ENCODE results near the gene ANKRD13B. TPM values are rescaled to one million over a fixed set of nuclear protein-coding genes. Genes with fewer than 3 reads are reported as not detected.

The ANKRD13B gene
- total RNA-seq, 2 experiments from 2014 or later = 11.3 to 13.6 TPM

DNA sequence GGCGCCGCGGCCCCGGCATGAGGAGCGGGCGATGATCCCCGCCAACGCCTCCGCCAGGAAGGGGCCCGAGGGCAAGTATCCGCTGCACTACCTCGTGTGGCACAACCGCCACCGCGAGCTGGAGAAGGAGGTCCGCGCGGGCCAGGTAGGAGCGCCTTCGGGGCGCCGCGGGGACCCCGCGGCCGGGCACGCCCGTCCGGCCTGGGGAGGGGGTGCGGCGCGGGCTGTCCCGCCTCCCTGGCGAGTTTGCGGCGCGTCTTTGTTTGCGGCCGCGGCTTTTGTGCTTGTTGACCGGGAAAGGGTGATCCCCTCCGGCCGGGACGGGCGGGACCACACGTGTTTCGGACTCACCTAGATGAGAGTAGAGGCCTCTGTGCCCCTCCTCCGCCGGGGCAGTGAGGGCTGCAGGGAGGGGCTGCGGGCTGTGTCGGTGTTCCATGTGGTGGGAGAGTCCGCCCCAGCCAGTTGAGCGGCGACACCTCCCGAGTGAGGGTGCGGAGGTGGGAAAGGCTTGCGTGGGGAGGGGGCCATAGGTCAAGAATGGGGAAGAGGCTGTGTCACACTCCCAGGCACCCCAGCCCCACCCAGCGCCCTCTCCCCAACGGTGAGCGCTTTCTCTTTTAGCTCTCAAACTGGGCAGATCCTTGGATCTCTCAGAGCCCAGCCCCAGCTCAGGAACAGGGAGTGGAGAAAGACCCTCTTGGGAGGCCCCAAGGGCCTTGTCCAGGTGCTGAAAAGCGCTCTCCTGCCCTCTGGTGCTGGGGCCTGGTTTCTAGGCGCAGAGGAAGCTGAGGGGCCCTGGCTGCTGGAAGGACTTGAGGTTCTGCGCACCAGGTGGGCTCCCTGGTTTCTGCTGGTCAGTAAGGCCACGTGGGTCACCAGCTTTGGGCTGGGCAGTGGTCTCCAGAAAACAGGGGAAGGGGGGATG is 923 bp downstream of the ANKRD13B start:
- Mint-ChIP-seq H3K4me3 (peak overlapping the region; percentile 70), H3K9me3 (no peaks in the 10 kb centered on the region), H3K27me3 (no peaks in the 10 kb centered on the region), H3K27ac (no peak overlapping the region), H3K36me3 (ENCODE audit: low read depth) (no peaks in the 10 kb centered on the region), H3K4me1 (peaks cover 41% of the 10 kb centered on the region)
- ChIA-PET POLR2A (interaction anchor here (0.8 to 4.5 kb wide), 7 partner anchors 14 to 337 kb away, joined by 3 to 89 read pairs (median 5); partner anchors contain the start of genes ABHD15, CORO6 and TP53I13), CTCF (interaction anchor here (0.6 to 4.8 kb wide), 8 partner anchors 13 to 738 kb away, joined by 3 to 75 read pairs (median 4); no protein-coding TSS in a partner anchor)
- no peak for DNase-seq

DNA sequence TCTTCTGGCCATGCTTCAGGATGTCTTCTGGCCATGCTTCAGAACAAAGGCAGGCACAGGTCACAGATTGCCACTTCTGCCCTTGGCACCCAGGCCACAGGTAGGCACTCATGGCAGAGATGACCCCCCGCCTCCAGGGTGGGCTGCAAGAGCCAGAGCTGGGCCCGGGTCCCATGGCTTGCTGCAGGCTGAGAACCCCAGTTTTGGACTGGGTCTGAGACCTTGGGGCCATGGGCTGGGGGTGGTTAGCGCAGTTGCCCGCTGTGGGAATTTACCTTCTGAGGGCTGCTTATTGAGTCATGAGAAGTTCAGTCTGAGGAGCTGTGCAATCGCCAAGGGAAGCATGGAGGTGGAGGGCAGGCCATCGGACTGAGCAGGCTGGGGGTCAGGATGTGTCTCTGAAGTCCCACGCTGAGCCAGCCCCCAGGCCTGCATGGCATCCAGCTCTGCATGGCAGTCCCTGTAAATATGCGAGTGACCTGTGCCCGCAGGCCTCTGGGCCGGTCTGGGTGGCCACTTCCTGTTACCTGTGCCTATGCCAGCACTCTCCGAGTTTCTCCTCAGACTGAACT is 1.7 kb downstream of the ANKRD13B start:
- no peaks in the 10 kb centered on the region for H3K9me3 Mint-ChIP-seq
- H3K27me3 Mint-ChIP-seq = no peaks in the 10 kb centered on the region
- H3K27ac Mint-ChIP-seq = no peak overlapping the region
- no peaks in the 10 kb centered on the region for H3K36me3 Mint-ChIP-seq (ENCODE audit: low read depth)
- H3K4me3 Mint-ChIP-seq = peak overlapping the region; percentile 70
- peaks cover 43% of the 10 kb centered on the region for H3K4me1 Mint-ChIP-seq
- DNase-seq = no peak
- CTCF ChIA-PET = interaction anchor here (0.6 to 4.8 kb wide), 6 partner anchors 14 to 737 kb away, joined by 3 to 75 read pairs (median 4); no protein-coding TSS in a partner anchor
- POLR2A ChIA-PET = interaction anchor here (0.8 to 4.5 kb wide), 5 partner anchors 13 to 112 kb away, joined by 3 to 89 read pairs (median 3); partner anchors contain the start of genes ABHD15, CORO6 and TP53I13

DNA sequence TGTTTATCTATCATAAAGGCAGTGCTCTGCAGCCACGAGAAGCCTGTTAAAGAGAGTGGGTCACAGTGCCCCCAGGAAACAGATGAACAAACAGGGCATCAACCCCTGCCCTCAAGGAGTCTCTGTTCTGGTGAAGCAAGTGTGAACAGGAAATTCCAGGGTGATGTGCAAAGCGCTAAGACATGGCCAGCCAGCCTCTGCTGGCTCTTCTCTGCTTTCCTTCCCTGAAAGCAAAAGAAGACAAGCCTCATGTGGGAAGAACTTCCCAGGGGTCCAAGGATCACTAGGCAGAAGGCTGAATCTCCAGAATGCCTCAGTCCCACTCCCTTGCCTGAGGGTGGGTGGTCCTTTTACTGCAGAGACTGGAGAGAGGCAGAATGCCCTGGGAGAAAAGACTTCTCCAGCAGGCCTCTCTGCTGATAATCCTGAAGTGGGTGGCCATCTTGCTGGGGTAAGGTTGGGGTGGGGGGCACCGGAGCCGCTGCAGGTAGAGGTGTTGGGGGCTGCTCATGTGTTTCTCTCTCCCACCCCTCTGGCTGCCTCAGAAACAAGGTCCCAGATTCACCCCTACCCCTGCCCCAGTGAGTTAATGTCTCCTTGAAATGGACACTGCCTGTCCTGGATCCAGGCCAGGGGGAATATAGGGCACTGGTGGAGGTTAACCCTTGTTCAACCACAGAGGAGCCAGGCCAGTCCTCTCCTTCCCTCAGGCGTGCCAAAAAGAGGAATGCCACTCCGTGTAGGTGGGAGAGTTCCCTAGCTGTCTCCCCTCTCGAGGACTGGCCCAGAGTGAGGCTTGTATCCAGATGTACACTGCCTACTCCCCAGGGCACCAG is 2.4 kb downstream of the ANKRD13B start:
- ChIA-PET CTCF (interaction anchor here (1.0 to 4.8 kb wide), 4 partner anchors 14 to 21 kb away, joined by 3 to 75 read pairs (median 6); no protein-coding TSS in a partner anchor), POLR2A (interaction anchor here (1.2 to 1.3 kb wide), 2 partner anchors 12 kb away, joined by 3 read pairs; no protein-coding TSS in a partner anchor)
- Mint-ChIP-seq H3K4me3 (peak overlapping the region; percentile 70), H3K36me3 (ENCODE audit: low read depth) (no peaks in the 10 kb centered on the region), H3K4me1 (peaks cover 37% of the 10 kb centered on the region), H3K27ac (no peak overlapping the region), H3K27me3 (no peaks in the 10 kb centered on the region), H3K9me3 (no peaks in the 10 kb centered on the region)
- no peak for DNase-seq

DNA sequence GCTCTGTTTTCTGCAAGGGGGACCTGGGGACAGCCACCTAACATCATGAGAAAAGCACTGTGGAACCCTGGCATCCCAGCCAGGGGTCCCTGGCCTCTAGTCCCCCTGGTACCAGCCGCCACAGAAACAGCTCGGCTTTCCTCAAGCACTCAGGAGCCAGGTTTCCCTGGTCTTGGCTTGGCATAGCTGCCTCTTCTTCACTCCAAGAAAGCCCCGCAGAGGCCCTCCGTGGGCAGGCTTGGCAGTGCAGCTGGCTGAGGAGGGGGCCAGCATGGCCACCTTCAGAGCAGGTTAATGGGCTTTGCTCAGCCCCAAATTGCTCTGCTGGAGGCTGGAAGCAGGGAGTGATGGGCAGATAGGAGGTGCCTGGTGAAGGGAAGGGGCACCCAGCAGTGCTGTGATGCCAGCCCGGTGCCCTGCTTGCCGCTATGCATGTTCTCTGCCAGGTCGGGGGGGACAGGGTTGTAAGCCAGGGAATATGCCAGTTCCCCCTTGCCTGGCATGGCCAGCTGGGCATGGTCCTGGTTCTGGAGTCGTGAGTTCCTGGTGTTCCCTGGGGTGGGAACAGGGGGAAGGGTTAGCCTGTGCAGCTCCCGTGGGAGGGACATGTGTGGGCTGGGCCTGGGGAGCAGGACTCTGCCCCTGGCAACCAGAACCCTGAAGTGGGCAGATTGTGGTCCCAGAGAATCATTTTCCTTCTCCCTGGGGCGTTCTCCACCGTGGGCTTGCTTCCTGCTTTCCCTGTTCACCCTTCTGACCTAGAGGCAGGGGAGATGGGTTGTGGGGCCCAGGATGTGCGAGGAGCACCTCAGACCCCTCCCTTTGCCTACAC is 3.2 kb downstream of the ANKRD13B start:
- H3K4me3 Mint-ChIP-seq = no peak overlapping the region
- no peak for DNase-seq
- no peaks in the 10 kb centered on the region for H3K36me3 Mint-ChIP-seq (ENCODE audit: low read depth)
- H3K27me3 Mint-ChIP-seq = no peaks in the 10 kb centered on the region
- ChIA-PET CTCF (interaction anchor here (0.5 to 1.8 kb wide), 2 partner anchors 17 to 355 kb away, joined by 3 to 7 read pairs; no protein-coding TSS in a partner anchor), POLR2A (interaction anchor here (1.3 kb wide), 1 partner anchor 11 kb away, joined by 3 read pairs; no protein-coding TSS in a partner anchor)
- H3K4me1 Mint-ChIP-seq = peaks cover 29% of the 10 kb centered on the region
- no peak overlapping the region for H3K27ac Mint-ChIP-seq
- no peaks in the 10 kb centered on the region for H3K9me3 Mint-ChIP-seq

DNA sequence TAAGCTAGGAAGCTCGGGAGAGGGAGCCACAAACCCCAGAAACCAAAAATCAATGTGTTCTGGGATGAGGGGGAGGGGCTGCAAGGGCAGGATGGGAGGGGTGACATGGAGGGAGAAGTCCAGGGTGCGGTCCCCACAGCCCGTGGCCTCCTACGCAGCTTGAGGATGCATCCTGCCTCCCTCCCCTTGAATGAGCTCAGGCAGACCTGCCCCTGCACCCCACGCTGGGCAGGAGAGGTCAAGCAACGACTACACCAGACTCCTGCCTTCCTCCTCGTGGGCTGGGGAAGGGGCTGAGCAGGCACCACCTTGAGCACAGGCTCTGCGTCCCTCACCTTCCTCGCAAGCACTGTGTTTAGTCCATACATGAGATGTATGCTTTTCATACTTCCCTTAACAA is 3.9 kb downstream of the ANKRD13B start:
- no peak overlapping the region for H3K4me3 Mint-ChIP-seq
- no peaks in the 10 kb centered on the region for H3K36me3 Mint-ChIP-seq (ENCODE audit: low read depth)
- CTCF ChIA-PET = interaction anchor here (0.5 to 1.8 kb wide), 4 partner anchors 16 to 355 kb away, joined by 3 to 7 read pairs (median 3); no protein-coding TSS in a partner anchor
- POLR2A ChIA-PET = interaction anchor here (1.0 to 1.3 kb wide), 2 partner anchors 10 to 29 kb away, joined by 3 read pairs; no protein-coding TSS in a partner anchor
- no peaks in the 10 kb centered on the region for H3K27me3 Mint-ChIP-seq
- H3K4me1 Mint-ChIP-seq = peaks cover 22% of the 10 kb centered on the region
- no peak overlapping the region for H3K27ac Mint-ChIP-seq
- no peak for DNase-seq
- H3K9me3 Mint-ChIP-seq = no peaks in the 10 kb centered on the region

DNA sequence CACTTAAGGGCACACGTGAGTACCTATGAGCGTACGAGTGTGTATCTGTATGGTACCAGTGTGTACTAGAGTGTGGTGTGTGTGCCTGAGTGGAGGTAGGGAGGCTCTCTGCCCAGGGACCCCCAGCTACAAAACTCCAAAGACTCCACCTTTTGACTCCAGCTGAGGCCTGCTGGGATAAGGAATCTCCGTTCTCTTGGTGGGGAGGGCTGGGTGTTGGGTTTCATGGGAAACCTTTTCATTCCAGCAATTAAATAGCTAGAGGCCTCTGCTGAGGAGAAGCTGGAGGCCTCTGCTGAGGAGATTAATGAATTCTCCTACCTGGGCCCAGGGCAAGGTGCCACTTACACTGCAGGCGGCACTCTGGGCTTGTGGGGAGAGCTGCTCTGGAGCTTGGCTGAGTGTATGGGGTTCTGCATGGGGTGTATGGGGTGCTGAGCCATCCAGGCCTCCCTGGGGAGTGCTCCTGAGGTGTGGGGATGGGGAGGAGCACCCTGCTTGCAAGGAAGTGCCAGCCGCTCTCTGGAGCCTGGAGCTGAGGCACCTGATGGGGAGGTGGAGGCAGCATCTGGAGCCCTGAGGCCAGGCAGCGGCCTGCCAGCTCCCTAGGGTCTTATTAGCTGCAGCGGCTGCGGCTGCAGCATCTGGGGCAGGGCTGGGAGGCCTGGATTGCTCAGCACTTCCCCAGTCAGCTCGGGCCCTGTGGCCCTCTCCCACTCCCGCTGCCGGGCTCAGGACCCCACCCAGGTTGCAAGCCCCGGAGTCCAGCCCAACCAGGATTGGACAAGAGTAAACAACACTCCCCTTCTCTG is 4.6 kb downstream of the ANKRD13B start:
- POLR2A ChIA-PET = interaction anchor here (1.0 kb wide), 1 partner anchor 30 kb away, joined by 3 read pairs; no protein-coding TSS in a partner anchor
- no peaks in the 10 kb centered on the region for H3K36me3 Mint-ChIP-seq (ENCODE audit: low read depth)
- no peak overlapping the region for H3K4me3 Mint-ChIP-seq
- no peaks in the 10 kb centered on the region for H3K27me3 Mint-ChIP-seq
- H3K27ac Mint-ChIP-seq = no peak overlapping the region
- no peak for DNase-seq
- no peaks in the 10 kb centered on the region for H3K9me3 Mint-ChIP-seq
- CTCF ChIA-PET = interaction anchor here (0.9 to 1.8 kb wide), 3 partner anchors 16 to 179 kb away, joined by 3 to 7 read pairs (median 3); no protein-coding TSS in a partner anchor
- peaks cover 15% of the 10 kb centered on the region for H3K4me1 Mint-ChIP-seq

DNA sequence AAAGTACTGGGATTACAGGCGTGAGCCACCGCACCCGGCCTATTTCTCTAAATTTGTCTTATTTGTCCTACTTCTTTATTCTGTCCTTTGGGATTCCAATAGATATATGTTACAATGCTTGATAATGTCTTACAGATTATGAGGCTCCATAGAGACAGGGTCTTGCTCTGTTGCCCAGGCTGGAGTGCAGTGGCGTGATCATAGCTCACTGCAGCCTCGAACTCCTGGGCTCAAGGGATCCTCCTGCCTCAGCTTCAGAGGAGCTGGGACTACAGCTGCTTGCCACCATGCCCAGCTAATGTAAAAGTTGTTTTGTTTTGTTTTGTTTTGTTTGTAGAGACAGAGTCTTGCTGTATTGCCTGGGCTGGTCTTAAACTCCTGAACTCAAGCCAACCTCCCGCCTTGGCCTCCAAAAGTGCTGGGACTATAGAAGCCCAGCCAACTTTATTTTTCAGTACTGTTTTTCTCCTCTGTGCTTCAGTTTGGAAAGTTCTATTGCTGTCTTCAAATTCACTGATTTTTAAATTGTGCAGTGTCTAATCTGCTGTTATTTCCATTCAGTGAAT is 10.3 kb downstream of the ANKRD13B start:
- no peak overlapping the region for H3K4me3 Mint-ChIP-seq
- no peak for DNase-seq
- H3K27me3 Mint-ChIP-seq = no peaks in the 10 kb centered on the region
- H3K4me1 Mint-ChIP-seq = peaks cover 2% of the 10 kb centered on the region
- CTCF ChIA-PET = interaction anchor here (0.7 to 2.6 kb wide), 2 partner anchors 12 to 29 kb away, joined by 3 to 8 read pairs; no protein-coding TSS in a partner anchor
- POLR2A ChIA-PET = no interaction called here
- no peaks in the 10 kb centered on the region for H3K36me3 Mint-ChIP-seq (ENCODE audit: low read depth)
- no peaks in the 10 kb centered on the region for H3K9me3 Mint-ChIP-seq
- no peak overlapping the region for H3K27ac Mint-ChIP-seq

DNA sequence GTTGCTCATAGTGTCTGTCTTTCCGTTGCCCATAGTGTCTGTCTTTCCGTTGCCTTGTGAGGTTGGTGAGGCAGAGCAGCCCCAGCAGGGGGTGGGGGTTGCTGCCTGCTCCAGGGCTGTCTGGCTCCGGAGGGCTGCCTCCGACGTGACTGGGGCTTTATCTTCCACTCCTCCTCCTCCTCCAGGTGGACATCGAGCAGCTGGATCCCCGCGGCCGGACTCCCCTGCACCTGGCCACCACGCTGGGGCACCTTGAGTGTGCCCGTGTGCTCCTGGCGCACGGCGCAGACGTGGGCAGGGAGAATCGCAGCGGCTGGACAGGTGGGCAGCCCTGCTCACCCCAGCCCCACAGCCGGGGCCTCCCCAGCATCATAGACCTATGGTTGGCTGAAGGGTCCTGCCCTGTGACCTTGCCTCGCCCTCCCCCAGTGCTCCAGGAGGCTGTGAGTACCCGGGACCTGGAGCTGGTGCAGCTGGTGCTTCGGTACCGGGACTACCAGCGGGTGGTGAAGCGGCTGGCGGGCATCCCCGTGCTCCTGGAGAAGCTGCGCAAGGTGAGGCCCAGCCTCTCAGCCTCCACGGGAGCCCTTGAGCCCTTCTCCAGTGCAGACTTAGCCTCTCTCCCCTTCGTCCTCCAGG is 14.7 kb downstream of the ANKRD13B start:
- ChIA-PET CTCF (interaction anchor here (1.0 to 2.5 kb wide), 3 partner anchors 9 to 16 kb away, joined by 3 to 10 read pairs (median 9); no protein-coding TSS in a partner anchor), POLR2A (interaction anchor here (0.9 to 2.0 kb wide), 4 partner anchors 10 to 115 kb away, joined by 3 to 11 read pairs (median 3); no protein-coding TSS in a partner anchor)
- Mint-ChIP-seq H3K9me3 (no peaks in the 10 kb centered on the region), H3K36me3 (ENCODE audit: low read depth) (no peaks in the 10 kb centered on the region), H3K27me3 (no peaks in the 10 kb centered on the region), H3K4me3 (no peak overlapping the region), H3K4me1 (no peaks in the 10 kb centered on the region), H3K27ac (no peak overlapping the region)
- DNase-seq = no peak

DNA sequence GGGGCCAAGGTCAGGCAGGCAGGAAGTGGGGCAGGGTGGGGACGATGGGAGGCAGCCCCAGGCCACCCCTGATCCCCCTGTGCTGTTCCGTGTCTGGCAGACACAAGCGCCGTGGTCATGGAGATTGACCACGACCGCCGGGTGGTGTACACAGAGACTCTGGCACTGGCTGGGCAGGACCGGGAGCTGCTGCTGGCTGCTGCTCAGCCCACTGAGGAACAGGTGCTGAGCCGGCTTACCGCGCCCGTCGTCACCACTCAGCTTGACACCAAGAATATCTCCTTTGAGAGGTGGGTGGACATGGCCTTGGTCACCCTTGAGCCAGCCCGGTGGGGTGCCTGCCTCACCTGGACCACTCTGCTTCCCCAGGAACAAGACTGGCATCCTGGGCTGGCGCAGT is 16.1 kb downstream of the ANKRD13B start:
- Mint-ChIP-seq H3K9me3 (no peaks in the 10 kb centered on the region), H3K27ac (no peak overlapping the region), H3K4me3 (no peak overlapping the region), H3K36me3 (ENCODE audit: low read depth) (no peaks in the 10 kb centered on the region), H3K27me3 (no peaks in the 10 kb centered on the region), H3K4me1 (peaks cover 5% of the 10 kb centered on the region)
- no peak for DNase-seq
- CTCF ChIA-PET = interaction anchor here (1.7 to 2.5 kb wide), 2 partner anchors 8 to 17 kb away, joined by 5 to 10 read pairs; partner anchors contain the start of gene ANKRD13B
- POLR2A ChIA-PET = interaction anchor here (1.3 to 2.0 kb wide), 2 partner anchors 8 to 18 kb away, joined by 3 to 11 read pairs; no protein-coding TSS in a partner anchor

DNA sequence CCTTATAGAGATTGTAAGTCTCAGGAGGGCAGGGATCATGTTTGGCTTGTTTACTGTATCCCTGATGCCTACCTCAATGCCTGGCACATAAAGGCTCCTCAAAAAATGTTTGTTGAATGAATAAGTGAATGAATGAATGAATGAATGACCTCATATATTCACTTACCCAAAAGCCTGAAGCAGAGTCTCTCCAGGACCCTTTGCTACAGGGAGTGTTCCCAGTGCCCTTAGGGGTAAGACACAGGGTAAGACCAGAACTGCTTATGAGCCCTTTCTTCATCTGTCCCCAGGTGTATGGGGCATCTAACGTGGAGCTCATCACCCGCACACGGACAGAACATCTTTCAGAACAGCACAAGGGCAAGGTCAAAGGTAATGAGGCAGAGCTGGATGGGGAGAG is 17.5 kb downstream of the ANKRD13B start:
- Mint-ChIP-seq H3K4me3 (no peak overlapping the region), H3K36me3 (ENCODE audit: low read depth) (no peaks in the 10 kb centered on the region), H3K27ac (no peak overlapping the region), H3K9me3 (no peaks in the 10 kb centered on the region), H3K27me3 (no peaks in the 10 kb centered on the region), H3K4me1 (peaks cover 19% of the 10 kb centered on the region)
- ChIA-PET POLR2A (no interaction called here), CTCF (interaction anchor here (0.8 to 2.5 kb wide), 3 partner anchors 7 to 43 kb away, joined by 3 to 10 read pairs (median 6); partner anchors contain the start of genes ABHD15 and ANKRD13B)
- no peak for DNase-seq

All from activated CD4-positive, alpha-beta memory T cell treated with anti-CD3 and anti-CD28 coated beads, Interleukin-2, amount 10 ng/mL, durations not matched to agents 7 days and 5 days (primary cell).